ENCODE data around the gene SFTA2. TPM values are rescaled to one million over a fixed set of nuclear protein-coding genes. Genes with fewer than 3 reads are reported as not detected.

SFTA2 gene
- total RNA-seq, 1 experiment from 2014 or later = not detected

- no peak for DNase-seq (ENCODE audit: low read depth in 1 of 2, low spot score in 2 of 2)
- no peaks in the 10 kb centered on the region for H3K9me3 ChIP-seq (replicated peaks)
Observed at GRCh38 chr6:30898750-30899360, 33.1 kb downstream of the SFTA2 start.

GRCh38 chr6:30897882-30898281 is 34.1 kb downstream of the SFTA2 start:
- peaks cover 16% of the 10 kb centered on the region for H3K36me3 ChIP-seq
- 0 out of 2 replicates have a peak, but pooled peaks cover 3% of the 10 kb centered on the region for H3K4me1 ChIP-seq (replicated peaks)
- H3K9me3 ChIP-seq (replicated peaks) = no peaks in the 10 kb centered on the region
- no peaks in the 10 kb centered on the region for H3K27me3 ChIP-seq (replicated peaks)
- H3K27ac ChIP-seq = no peak overlapping the region
- DNase-seq (ENCODE audit: low read depth in 1 of 2, low spot score in 2 of 2) = no peak
- no peak overlapping the region for H3K4me3 ChIP-seq

More at GRCh38 chr6:30898750-30899360, 33.1 kb downstream of the SFTA2 start:
- Histone ChIP-seq H3K36me3 (peaks cover 10% of the 10 kb centered on the region), H3K4me1 (replicated peaks) (0 out of 2 replicates have a peak, but pooled peaks cover under 1% of the 10 kb centered on the region), H3K4me3 (no peak overlapping the region), H3K27me3 (replicated peaks) (no peaks in the 10 kb centered on the region), H3K27ac (no peak overlapping the region)

GRCh38 chr6:30896541-30896940 is 35.4 kb downstream of the SFTA2 start:
- Histone ChIP-seq H3K4me3 (no peak overlapping the region), H3K9me3 (replicated peaks) (no peaks in the 10 kb centered on the region), H3K4me1 (replicated peaks) (0 out of 2 replicates have a peak, but pooled peaks cover 3% of the 10 kb centered on the region), H3K36me3 (peaks cover 24% of the 10 kb centered on the region), H3K27me3 (replicated peaks) (no peaks in the 10 kb centered on the region), H3K27ac (no peak overlapping the region)
- DNase-seq (ENCODE audit: low read depth in 1 of 2, low spot score in 2 of 2) = no peak

- no peaks in the 10 kb centered on the region for H3K27me3 ChIP-seq (replicated peaks)
- no peak overlapping the region for H3K27ac ChIP-seq
- peaks cover 29% of the 10 kb centered on the region for H3K36me3 ChIP-seq
Observed at GRCh38 chr6:30895343-30895742, 36.6 kb downstream of the SFTA2 start.

GRCh38 chr6:30894935-30895334 is 37.0 kb downstream of the SFTA2 start:
- no peak overlapping the region for H3K27ac ChIP-seq
- H3K9me3 ChIP-seq (replicated peaks) = no peaks in the 10 kb centered on the region
- no peaks in the 10 kb centered on the region for H3K27me3 ChIP-seq (replicated peaks)
- DNase-seq (ENCODE audit: low read depth in 1 of 2, low spot score in 2 of 2) = no peak
- H3K4me1 ChIP-seq (replicated peaks) = peaks cover 9% of the 10 kb centered on the region
- peaks cover 32% of the 10 kb centered on the region for H3K36me3 ChIP-seq
- no peak overlapping the region for H3K4me3 ChIP-seq

More at GRCh38 chr6:30895343-30895742, 36.6 kb downstream of the SFTA2 start:
- no peak for DNase-seq (ENCODE audit: low read depth in 1 of 2, low spot score in 2 of 2)
- no peak overlapping the region for H3K4me3 ChIP-seq
- peaks cover 5% of the 10 kb centered on the region for H3K4me1 ChIP-seq (replicated peaks)
- no peaks in the 10 kb centered on the region for H3K9me3 ChIP-seq (replicated peaks)

GRCh38 chr6:30894381-30894780 is 37.6 kb downstream of the SFTA2 start:
- DNase-seq (ENCODE audit: low read depth in 1 of 2, low spot score in 2 of 2) = no peak
- Histone ChIP-seq H3K36me3 (peaks cover 34% of the 10 kb centered on the region), H3K9me3 (replicated peaks) (no peaks in the 10 kb centered on the region)

GRCh38 chr6:30893666-30894065 is 38.3 kb downstream of the SFTA2 start:
- Histone ChIP-seq H3K27me3 (replicated peaks) (no peaks in the 10 kb centered on the region), H3K36me3 (peaks cover 37% of the 10 kb centered on the region), H3K9me3 (replicated peaks) (no peaks in the 10 kb centered on the region), H3K4me1 (replicated peaks) (peaks cover 16% of the 10 kb centered on the region), H3K4me3 (no peak overlapping the region), H3K27ac (no peak overlapping the region)
- no peak for DNase-seq (ENCODE audit: low read depth in 1 of 2, low spot score in 2 of 2)

More at GRCh38 chr6:30894381-30894780, 37.6 kb downstream of the SFTA2 start:
- Histone ChIP-seq H3K4me1 (replicated peaks) (peaks cover 12% of the 10 kb centered on the region), H3K27me3 (replicated peaks) (no peaks in the 10 kb centered on the region), H3K27ac (no peak overlapping the region), H3K4me3 (no peak overlapping the region)

GRCh38 chr6:30893001-30893591 is 38.9 kb downstream of the SFTA2 start:
- Histone ChIP-seq H3K27ac (no peak overlapping the region), H3K27me3 (replicated peaks) (no peaks in the 10 kb centered on the region), H3K9me3 (replicated peaks) (no peaks in the 10 kb centered on the region), H3K36me3 (peaks cover 32% of the 10 kb centered on the region), H3K4me3 (no peak overlapping the region), H3K4me1 (replicated peaks) (peaks cover 21% of the 10 kb centered on the region)
- DNase-seq (ENCODE audit: low read depth in 1 of 2, low spot score in 2 of 2) = no peak

GRCh38 chr6:30891816-30892538 is 40.0 kb downstream of the SFTA2 start:
- Histone ChIP-seq H3K27me3 (replicated peaks) (no peaks in the 10 kb centered on the region), H3K4me1 (replicated peaks) (peaks cover 29% of the 10 kb centered on the region), H3K36me3 (peaks cover 29% of the 10 kb centered on the region), H3K27ac (no peak overlapping the region), H3K9me3 (replicated peaks) (no peaks in the 10 kb centered on the region), H3K4me3 (no peak overlapping the region)
- no peak for DNase-seq (ENCODE audit: low read depth in 1 of 2, low spot score in 2 of 2)

- H3K4me3 ChIP-seq = no peak overlapping the region
- H3K4me1 ChIP-seq (replicated peaks) = peaks cover 35% of the 10 kb centered on the region
- no peak overlapping the region for H3K27ac ChIP-seq
- H3K9me3 ChIP-seq (replicated peaks) = no peaks in the 10 kb centered on the region
- DNase-seq (ENCODE audit: low read depth in 1 of 2, low spot score in 2 of 2) = no peak
- H3K36me3 ChIP-seq = peaks cover 29% of the 10 kb centered on the region
- no peaks in the 10 kb centered on the region for H3K27me3 ChIP-seq (replicated peaks)
Observed at GRCh38 chr6:30891450-30891723, 40.6 kb downstream of the SFTA2 start.

- Histone ChIP-seq H3K36me3 (peaks cover 29% of the 10 kb centered on the region), H3K27me3 (replicated peaks) (no peaks in the 10 kb centered on the region), H3K4me1 (replicated peaks) (peaks cover 40% of the 10 kb centered on the region), H3K27ac (no peak overlapping the region), H3K4me3 (no peak overlapping the region), H3K9me3 (replicated peaks) (no peaks in the 10 kb centered on the region)
- no peak for DNase-seq (ENCODE audit: low read depth in 1 of 2, low spot score in 2 of 2)
Observed at GRCh38 chr6:30890646-30891449, 41.1 kb downstream of the SFTA2 start.

GRCh38 chr6:30889921-30890645 is 41.9 kb downstream of the SFTA2 start:
- no peaks in the 10 kb centered on the region for H3K27me3 ChIP-seq (replicated peaks)
- no peak for DNase-seq (ENCODE audit: low read depth in 1 of 2, low spot score in 2 of 2)
- H3K4me3 ChIP-seq = no peak overlapping the region
- H3K36me3 ChIP-seq = peaks cover 29% of the 10 kb centered on the region
- H3K9me3 ChIP-seq (replicated peaks) = no peaks in the 10 kb centered on the region
- peaks cover 48% of the 10 kb centered on the region for H3K4me1 ChIP-seq (replicated peaks)
- H3K27ac ChIP-seq = no peak overlapping the region

- no peak overlapping the region for H3K27ac ChIP-seq
Observed at GRCh38 chr6:30889496-30889885, 42.5 kb downstream of the SFTA2 start.

More at GRCh38 chr6:30889496-30889885, 42.5 kb downstream of the SFTA2 start:
- no peak overlapping the region for H3K4me3 ChIP-seq
- H3K9me3 ChIP-seq (replicated peaks) = no peaks in the 10 kb centered on the region
- no peaks in the 10 kb centered on the region for H3K27me3 ChIP-seq (replicated peaks)
- peaks cover 29% of the 10 kb centered on the region for H3K36me3 ChIP-seq
- DNase-seq (ENCODE audit: low read depth in 1 of 2, low spot score in 2 of 2) = no peak
- H3K4me1 ChIP-seq (replicated peaks) = peaks cover 51% of the 10 kb centered on the region
